Stimulated activated naive CD8-positive, alpha-beta T cell treated with anti-CD3 and anti-CD28 coated beads, Interleukin-15, Interleukin-2, amounts not matched to agents 100 U/mL and 50 U/mL, for 24 hours (primary cell): Measurements from ENCODE around the gene TMEM43.
A peak's percentile ranks its signal among the peaks of the same experiment; 100 is the strongest.

Source experiments
- ATAC-seq: fragments of 150-1000 bp; cut with Tn5 transposase; one replicate; pipeline ENCODE4 v1.10.0; 2021
- DNase-seq: peaks from one replicate; pipeline ENCODE4 v3.0.0; 2021

Gene TMEM43

GRCh38 chr3:14138109-14138877 lies 13.4 kb downstream of the TMEM43 start:
- ATAC-seq (no peak), DNase-seq (no peak)

- ATAC-seq (no peak), DNase-seq (no peak)
Measured at GRCh38 chr3:14138878-14139655, 14.2 kb downstream of the TMEM43 start.

GRCh38 chr3:14139771-14140170 lies 14.9 kb downstream of the TMEM43 start:
- ATAC-seq (no peak), DNase-seq (no peak)

GRCh38 chr3:14140668-14141067 lies 15.8 kb downstream of the TMEM43 start:
- no peak for DNase-seq
- ATAC-seq = no peak

GRCh38 chr3:14141144-14141543 lies 16.3 kb downstream of the TMEM43 start:
- ATAC-seq (no peak), DNase-seq (no peak)

GRCh38 chr3:14141602-14142341 lies 16.9 kb downstream of the TMEM43 start:
- ATAC-seq = no peak
- DNase-seq = no peak

- DNase-seq (peak; percentile 26), ATAC-seq (peak; percentile 20)
Measured at GRCh38 chr3:14142567-14143270, 17.9 kb downstream of the TMEM43 start.

GRCh38 chr3:14143271-14144225 lies 18.7 kb downstream of the TMEM43 start:
- ATAC-seq = no peak
- no peak for DNase-seq

- ATAC-seq = peak; percentile 85
- DNase-seq = peak; percentile 54
Measured at GRCh38 chr3:14144423-14145075, 19.7 kb downstream of the TMEM43 start.

GRCh38 chr3:14145236-14145635 lies 20.4 kb downstream of the TMEM43 start:
- DNase-seq (no peak), ATAC-seq (no peak)

GRCh38 chr3:14145670-14146380 lies 21.0 kb downstream of the TMEM43 start:
- no peak for DNase-seq
- no peak for ATAC-seq

- no peak for DNase-seq
- ATAC-seq = no peak
Measured at GRCh38 chr3:14146381-14147065, 21.7 kb downstream of the TMEM43 start.

GRCh38 chr3:14147066-14147435 lies 22.2 kb downstream of the TMEM43 start:
- DNase-seq (no peak), ATAC-seq (no peak)

- DNase-seq = no peak
Measured at GRCh38 chr3:14147617-14148016, 22.8 kb downstream of the TMEM43 start.

GRCh38 chr3:14148041-14148985 lies 23.5 kb downstream of the TMEM43 start:
- ATAC-seq (no peak), DNase-seq (no peak)

More at GRCh38 chr3:14147617-14148016, 22.8 kb downstream of the TMEM43 start:
- no peak for ATAC-seq

GRCh38 chr3:14150078-14150477 lies 25.2 kb downstream of the TMEM43 start:
- ATAC-seq = no peak
- DNase-seq = no peak

GRCh38 chr3:14150491-14151230 lies 25.8 kb downstream of the TMEM43 start:
- ATAC-seq = no peak

More at GRCh38 chr3:14150491-14151230, 25.8 kb downstream of the TMEM43 start:
- DNase-seq = no peak
